Measurements from ENCODE around the gene SNX32. TPM values are rescaled to one million over a fixed set of nuclear protein-coding genes. Genes with fewer than 3 reads are reported as not detected.

Gene SNX32
- total and polyA plus RNA-seq, 2 of the 13 experiments (the other 11 are each of a cell fraction or from before 2014, with no cell fraction given), result 0.09 to 0.34 TPM

DNA sequence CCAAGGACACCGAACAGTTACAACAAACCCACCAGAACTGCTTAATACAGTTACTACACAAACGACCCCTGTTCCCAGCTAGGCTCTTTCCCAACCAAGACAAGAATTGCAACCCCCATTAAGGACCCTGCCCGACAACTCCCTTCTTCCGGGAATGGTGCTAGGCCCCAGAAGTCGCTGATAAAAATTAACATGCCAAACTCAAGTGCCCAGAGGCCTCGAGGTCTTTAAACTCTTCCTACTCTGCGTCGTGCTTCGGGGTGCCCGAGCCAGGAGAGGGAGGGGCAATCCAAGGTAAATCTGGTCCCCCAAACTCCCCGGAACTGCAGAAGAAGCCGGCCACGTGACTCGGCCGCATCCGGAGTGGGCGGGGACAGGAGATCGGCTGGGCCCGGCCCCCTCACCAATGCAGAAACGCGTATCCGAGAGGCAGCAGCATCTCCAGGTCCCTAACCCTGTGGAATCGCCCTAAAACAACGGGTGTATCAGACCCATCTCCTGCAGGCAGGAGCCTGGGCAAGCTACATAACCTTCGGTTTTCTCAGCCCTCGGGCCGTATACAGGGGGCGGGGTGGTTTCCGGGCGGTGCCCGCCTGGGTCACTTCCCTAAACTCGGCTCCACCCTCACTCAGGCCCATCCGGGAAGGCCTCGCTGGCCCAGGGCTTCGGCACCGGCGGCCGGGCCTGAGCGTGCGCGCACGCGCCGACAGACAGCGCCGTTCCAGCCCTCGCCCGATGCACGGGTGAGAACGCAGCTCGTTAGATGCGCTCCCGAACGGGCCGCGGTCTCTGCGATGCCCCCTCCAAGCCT lies 23.1 kb downstream of the SNX32 start (continued):
- TF ChIP-seq REPIN1 (CRISPR knock-in tag; IDR thresholded peaks at IDR 0.05; ENCODE audit: borderline replicate concordance, low read depth), result no peak
- TF ChIP-seq SPEN (CRISPR knock-in tag; IDR thresholded peaks at IDR 0.05; ENCODE audit: low read depth), result peak; percentile 78
- no peak for TF ChIP-seq WIZ (CRISPR knock-in tag; IDR thresholded peaks at IDR 0.05)
- TF ChIP-seq, protein P1, sequence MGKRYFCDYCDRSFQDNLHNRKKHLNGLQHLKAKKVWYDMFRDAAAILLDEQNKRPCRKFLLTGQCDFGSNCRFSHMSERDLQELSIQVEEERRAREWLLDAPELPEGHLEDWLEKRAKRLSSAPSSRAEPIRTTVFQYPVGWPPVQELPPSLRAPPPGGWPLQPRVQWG (CRISPR knock-in tag; IDR thresholded peaks at IDR 0.05; ENCODE audit: borderline replicate concordance, low read depth), result peak; percentile 26; the same call in 1 of the 2 replicates
- TF ChIP-seq ZNF230 (CRISPR knock-in tag; IDR thresholded peaks at IDR 0.05), result 0 out of 2 replicates have a peak, but pooled peaks have one; percentile 27
- TF ChIP-seq ETV5 (CRISPR knock-in tag; IDR thresholded peaks at IDR 0.05; ENCODE audit: borderline replicate concordance), result peak; percentile 83; the same call in 1 of the 2 replicates
- no peak for TF ChIP-seq NR3C1 (CRISPR knock-in tag; IDR thresholded peaks at IDR 0.05)
- TF ChIP-seq, protein P2, sequence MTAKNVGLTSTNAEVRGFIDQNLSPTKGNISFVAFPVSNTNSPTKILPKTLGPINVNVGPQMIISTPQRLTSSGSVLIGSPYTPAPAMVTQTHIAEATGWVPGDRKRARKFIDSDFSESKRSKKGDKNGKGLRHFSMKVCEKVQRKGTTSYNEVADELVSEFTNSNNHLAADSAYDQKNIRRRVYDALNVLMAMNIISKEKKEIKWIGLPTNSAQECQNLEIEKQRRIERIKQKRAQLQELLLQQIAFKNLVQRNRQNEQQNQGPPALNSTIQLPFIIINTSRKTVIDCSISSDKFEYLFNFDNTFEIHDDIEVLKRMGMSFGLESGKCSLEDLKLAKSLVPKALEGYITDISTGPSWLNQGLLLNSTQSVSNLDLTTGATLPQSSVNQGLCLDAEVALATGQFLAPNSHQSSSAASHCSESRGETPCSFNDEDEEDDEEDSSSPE (CRISPR knock-in tag; IDR thresholded peaks at IDR 0.05), result no peak
- TF ChIP-seq PITX1 (CRISPR knock-in tag; IDR thresholded peaks at IDR 0.05), result no peak
- no peak for TF ChIP-seq ZFP1 (CRISPR knock-in tag; IDR thresholded peaks at IDR 0.05)
- TF ChIP-seq, protein P3, sequence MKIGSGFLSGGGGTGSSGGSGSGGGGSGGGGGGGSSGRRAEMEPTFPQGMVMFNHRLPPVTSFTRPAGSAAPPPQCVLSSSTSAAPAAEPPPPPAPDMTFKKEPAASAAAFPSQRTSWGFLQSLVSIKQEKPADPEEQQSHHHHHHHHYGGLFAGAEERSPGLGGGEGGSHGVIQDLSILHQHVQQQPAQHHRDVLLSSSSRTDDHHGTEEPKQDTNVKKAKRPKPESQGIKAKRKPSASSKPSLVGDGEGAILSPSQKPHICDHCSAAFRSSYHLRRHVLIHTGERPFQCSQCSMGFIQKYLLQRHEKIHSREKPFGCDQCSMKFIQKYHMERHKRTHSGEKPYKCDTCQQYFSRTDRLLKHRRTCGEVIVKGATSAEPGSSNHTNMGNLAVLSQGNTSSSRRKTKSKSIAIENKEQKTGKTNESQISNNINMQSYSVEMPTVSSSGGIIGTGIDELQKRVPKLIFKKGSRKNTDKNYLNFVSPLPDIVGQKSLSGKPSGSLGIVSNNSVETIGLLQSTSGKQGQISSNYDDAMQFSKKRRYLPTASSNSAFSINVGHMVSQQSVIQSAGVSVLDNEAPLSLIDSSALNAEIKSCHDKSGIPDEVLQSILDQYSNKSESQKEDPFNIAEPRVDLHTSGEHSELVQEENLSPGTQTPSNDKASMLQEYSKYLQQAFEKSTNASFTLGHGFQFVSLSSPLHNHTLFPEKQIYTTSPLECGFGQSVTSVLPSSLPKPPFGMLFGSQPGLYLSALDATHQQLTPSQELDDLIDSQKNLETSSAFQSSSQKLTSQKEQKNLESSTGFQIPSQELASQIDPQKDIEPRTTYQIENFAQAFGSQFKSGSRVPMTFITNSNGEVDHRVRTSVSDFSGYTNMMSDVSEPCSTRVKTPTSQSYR (CRISPR knock-in tag; IDR thresholded peaks at IDR 0.05; ENCODE audit: borderline replicate concordance), result no peak
- TF ChIP-seq, protein P4, sequence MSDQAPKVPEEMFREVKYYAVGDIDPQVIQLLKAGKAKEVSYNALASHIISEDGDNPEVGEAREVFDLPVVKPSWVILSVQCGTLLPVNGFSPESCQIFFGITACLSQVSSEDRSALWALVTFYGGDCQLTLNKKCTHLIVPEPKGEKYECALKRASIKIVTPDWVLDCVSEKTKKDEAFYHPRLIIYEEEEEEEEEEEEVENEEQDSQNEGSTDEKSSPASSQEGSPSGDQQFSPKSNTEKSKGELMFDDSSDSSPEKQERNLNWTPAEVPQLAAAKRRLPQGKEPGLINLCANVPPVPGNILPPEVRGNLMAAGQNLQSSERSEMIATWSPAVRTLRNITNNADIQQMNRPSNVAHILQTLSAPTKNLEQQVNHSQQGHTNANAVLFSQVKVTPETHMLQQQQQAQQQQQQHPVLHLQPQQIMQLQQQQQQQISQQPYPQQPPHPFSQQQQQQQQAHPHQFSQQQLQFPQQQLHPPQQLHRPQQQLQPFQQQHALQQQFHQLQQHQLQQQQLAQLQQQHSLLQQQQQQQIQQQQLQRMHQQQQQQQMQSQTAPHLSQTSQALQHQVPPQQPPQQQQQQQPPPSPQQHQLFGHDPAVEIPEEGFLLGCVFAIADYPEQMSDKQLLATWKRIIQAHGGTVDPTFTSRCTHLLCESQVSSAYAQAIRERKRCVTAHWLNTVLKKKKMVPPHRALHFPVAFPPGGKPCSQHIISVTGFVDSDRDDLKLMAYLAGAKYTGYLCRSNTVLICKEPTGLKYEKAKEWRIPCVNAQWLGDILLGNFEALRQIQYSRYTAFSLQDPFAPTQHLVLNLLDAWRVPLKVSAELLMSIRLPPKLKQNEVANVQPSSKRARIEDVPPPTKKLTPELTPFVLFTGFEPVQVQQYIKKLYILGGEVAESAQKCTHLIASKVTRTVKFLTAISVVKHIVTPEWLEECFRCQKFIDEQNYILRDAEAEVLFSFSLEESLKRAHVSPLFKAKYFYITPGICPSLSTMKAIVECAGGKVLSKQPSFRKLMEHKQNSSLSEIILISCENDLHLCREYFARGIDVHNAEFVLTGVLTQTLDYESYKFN (CRISPR knock-in tag; conservative IDR thresholded peaks at IDR 0.05), result no peak
- no peak for TF ChIP-seq IRX3 (CRISPR knock-in tag; IDR thresholded peaks at IDR 0.05; ENCODE audit: borderline replicate concordance, low read depth)
- TF ChIP-seq THAP11 (CRISPR knock-in tag; IDR thresholded peaks at IDR 0.05), result peak; percentile 82
- TF ChIP-seq RBM39 (IDR thresholded peaks at IDR 0.05; ENCODE audit: low read depth, low read length, poor library complexity, severe bottlenecking), result peak; percentile 39
- TF ChIP-seq, protein P5, sequence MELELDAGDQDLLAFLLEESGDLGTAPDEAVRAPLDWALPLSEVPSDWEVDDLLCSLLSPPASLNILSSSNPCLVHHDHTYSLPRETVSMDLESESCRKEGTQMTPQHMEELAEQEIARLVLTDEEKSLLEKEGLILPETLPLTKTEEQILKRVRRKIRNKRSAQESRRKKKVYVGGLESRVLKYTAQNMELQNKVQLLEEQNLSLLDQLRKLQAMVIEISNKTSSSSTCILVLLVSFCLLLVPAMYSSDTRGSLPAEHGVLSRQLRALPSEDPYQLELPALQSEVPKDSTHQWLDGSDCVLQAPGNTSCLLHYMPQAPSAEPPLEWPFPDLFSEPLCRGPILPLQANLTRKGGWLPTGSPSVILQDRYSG (CRISPR knock-in tag; IDR thresholded peaks at IDR 0.05), result no peak
